Endodermal cell (in vitro differentiated cells): ENCODE results near the gene PIP5K1B. TPM values are rescaled to one million over a fixed set of nuclear protein-coding genes. Genes with fewer than 3 reads are reported as not detected.

Experiments
- DNase-seq: peaks from one replicate; pipeline ENCODE4 v3.0.0-alpha.2; 2017
- H3K27ac ChIP-seq: 2 replicates; pipeline ENCODE4 v1.5.1; 2013; ENCODE audit warnings: mild to moderate bottlenecking, low read depth, low read length, moderate library complexity
- H3K27me3 ChIP-seq: 2 replicates; pipeline ENCODE4 v1.6.1; 2013; ENCODE audit warnings: mild to moderate bottlenecking, low read length, moderate library complexity; ENCODE audit not compliant: insufficient read depth, control insufficient read depth, poor library complexity, severe bottlenecking
- H3K36me3 ChIP-seq: 2 replicates; pipeline ENCODE4 v1.7.0; 2013; ENCODE audit warnings: mild to moderate bottlenecking, low read length, moderate library complexity; ENCODE audit not compliant: control insufficient read depth, insufficient read depth
- H3K4me1 ChIP-seq: one replicate; pipeline ENCODE4 v1.7.0; 2013; ENCODE audit warnings: low read length; ENCODE audit not compliant: control insufficient read depth, insufficient read depth
- H3K4me3 ChIP-seq: 2 replicates; pipeline ENCODE4 v1.5.1; 2013; ENCODE audit warnings: mild to moderate bottlenecking, low read length, moderate library complexity
- H3K9ac ChIP-seq: 2 replicates; pipeline ENCODE4 v1.6.1; 2013; ENCODE audit warnings: mild to moderate bottlenecking, low read length, moderate library complexity; ENCODE audit not compliant: poor library complexity, severe bottlenecking; ENCODE audit errors: extremely low read depth
- H3K9me3 ChIP-seq: 2 replicates; pipeline ENCODE4 v1.6.1; 2013; ENCODE audit warnings: mild to moderate bottlenecking, low read length, moderate library complexity; ENCODE audit not compliant: control insufficient read depth
- H3K27ac Mint-ChIP-seq: 2 replicates; pipeline ENCODE4 v1.8.0; 2020; ENCODE audit warnings: mixed read lengths
- H3K27me3 Mint-ChIP-seq: 2 replicates; pipeline ENCODE4 v1.8.0; 2021; ENCODE audit warnings: mild to moderate bottlenecking, mixed read lengths; ENCODE audit not compliant: insufficient read depth
- H3K36me3 Mint-ChIP-seq: 2 replicates; pipeline ENCODE4 v1.8.0; 2020; ENCODE audit warnings: low read depth, mixed read lengths
- H3K4me1 Mint-ChIP-seq: 2 replicates; pipeline ENCODE4 v1.8.0; 2020; ENCODE audit warnings: mixed read lengths
- H3K4me3 Mint-ChIP-seq: 2 replicates; pipeline ENCODE4 v1.8.0; 2020; ENCODE audit warnings: mild to moderate bottlenecking, moderate library complexity, mixed read lengths
- H3K9me3 Mint-ChIP-seq: 2 replicates; pipeline ENCODE4 v1.8.0; 2020; ENCODE audit warnings: mild to moderate bottlenecking, mixed read lengths
- WGBS, 2 experiments: methylation state at CpG; one replicate each; pipeline versions ENCODE4 v1.1.5 to v1.1.7; 2013; ENCODE audit warnings: missing lambda C conversion rate in 2 of 2, mixed read lengths in 1 of 2; ENCODE audit not compliant: insufficient coverage in 1 of 2, insufficient read length in 1 of 2; 5-methylcytosine and 5-hydroxymethylcytosine counted together
- total RNA-seq, 2 donors: library from RNA; stranded (reverse); fragmentation: NEBNext Ultra II Directional in 1 of 2; extraction: Animal tissue kit (Norgen Biotek cat#: 25700) in 1 of 2; gene quantifications; 2 replicates in 1 of 2; 3 replicates in 1 of 2; pipeline ENCODE4 v1.2.1, GENCODE V29; 2021
- TF ChIP-seq, protein P1 (sequence below): fragments of 200-600 bp; sonication (generic); conservative IDR thresholded peaks from 2 replicates; pipeline ENCODE4 v1.5.0; 2021; ENCODE audit warnings: antibody characterized with exemption, mild to moderate bottlenecking

The PIP5K1B gene
- total RNA-seq, 2 donors from 2014 or later: 8.5 to 10.2 TPM

DNA sequence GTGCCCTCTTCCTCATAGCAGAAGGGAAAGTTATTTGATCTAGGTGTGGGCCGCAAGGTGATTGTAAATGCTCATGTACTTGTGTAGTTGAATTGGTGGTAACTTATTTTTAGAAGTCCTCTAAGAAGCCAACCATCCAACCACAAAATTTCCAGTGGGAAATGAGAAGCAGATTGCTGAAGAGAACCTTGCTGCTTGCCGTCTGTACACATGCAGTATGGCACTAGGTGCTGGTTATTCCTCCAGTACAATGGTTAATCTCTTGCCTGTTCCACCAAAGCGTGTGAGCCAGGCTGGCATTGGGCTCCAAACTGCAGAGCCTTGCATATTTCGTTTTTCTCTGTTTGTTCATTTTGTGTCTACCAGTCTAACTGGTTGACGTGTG lies 28.0 kb downstream of the PIP5K1B start:
- no peak overlapping the region for H3K4me3 ChIP-seq
- Mint-ChIP-seq H3K4me3 (no peak overlapping the region), H3K27ac (no peak overlapping the region), H3K36me3 (no peaks in the 10 kb centered on the region), H3K27me3 (peaks cover under 1% of the 10 kb centered on the region), H3K4me1 (peaks cover 37% of the 10 kb centered on the region), H3K9me3 (no peaks in the 10 kb centered on the region)
- no peak overlapping the region for H3K9ac ChIP-seq
- no peaks in the 10 kb centered on the region for H3K9me3 ChIP-seq
- H3K36me3 ChIP-seq: no peaks in the 10 kb centered on the region
- no peak overlapping the region for H3K27ac ChIP-seq
- H3K27me3 ChIP-seq: no peaks in the 10 kb centered on the region
- DNase-seq: no peak
- peaks cover 9% of the 10 kb centered on the region for H3K4me1 ChIP-seq
- 83 to 95% methylated on average over 3 to 5 of the region's 5 CpGs for WGBS, 2 experiments
- TF ChIP-seq, protein P1, sequence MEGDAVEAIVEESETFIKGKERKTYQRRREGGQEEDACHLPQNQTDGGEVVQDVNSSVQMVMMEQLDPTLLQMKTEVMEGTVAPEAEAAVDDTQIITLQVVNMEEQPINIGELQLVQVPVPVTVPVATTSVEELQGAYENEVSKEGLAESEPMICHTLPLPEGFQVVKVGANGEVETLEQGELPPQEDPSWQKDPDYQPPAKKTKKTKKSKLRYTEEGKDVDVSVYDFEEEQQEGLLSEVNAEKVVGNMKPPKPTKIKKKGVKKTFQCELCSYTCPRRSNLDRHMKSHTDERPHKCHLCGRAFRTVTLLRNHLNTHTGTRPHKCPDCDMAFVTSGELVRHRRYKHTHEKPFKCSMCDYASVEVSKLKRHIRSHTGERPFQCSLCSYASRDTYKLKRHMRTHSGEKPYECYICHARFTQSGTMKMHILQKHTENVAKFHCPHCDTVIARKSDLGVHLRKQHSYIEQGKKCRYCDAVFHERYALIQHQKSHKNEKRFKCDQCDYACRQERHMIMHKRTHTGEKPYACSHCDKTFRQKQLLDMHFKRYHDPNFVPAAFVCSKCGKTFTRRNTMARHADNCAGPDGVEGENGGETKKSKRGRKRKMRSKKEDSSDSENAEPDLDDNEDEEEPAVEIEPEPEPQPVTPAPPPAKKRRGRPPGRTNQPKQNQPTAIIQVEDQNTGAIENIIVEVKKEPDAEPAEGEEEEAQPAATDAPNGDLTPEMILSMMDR: no peak

DNA sequence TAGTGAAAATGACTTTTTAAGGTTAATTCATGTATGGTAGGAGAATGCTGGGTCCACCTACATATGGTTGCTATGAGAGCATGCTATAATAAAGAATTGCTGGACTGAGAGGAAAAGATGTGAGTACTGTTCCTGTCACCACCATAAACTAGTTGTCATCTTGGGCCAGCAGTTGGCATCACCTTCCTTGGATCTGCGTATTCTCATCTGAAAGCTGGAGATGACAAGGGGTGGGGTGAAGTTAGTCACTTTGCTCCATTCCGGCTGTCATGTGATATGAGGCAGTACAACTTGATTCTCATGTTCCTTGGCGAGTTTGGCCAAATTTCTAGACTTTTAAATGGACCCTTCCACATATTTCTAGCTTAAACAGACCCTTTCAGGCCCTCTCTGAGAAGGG lies 33.3 kb downstream of the PIP5K1B start:
- no peaks in the 10 kb centered on the region for H3K9me3 Mint-ChIP-seq
- Histone ChIP-seq H3K27me3 (no peaks in the 10 kb centered on the region), H3K9ac (no peak overlapping the region), H3K4me1 (peaks cover 11% of the 10 kb centered on the region), H3K36me3 (peaks cover 6% of the 10 kb centered on the region), H3K27ac (no peak overlapping the region), H3K4me3 (no peak overlapping the region), H3K9me3 (no peaks in the 10 kb centered on the region)
- H3K4me3 Mint-ChIP-seq: no peak overlapping the region
- WGBS, 2 experiments: 94 to 100% methylated on average over 3 of the region's 3 CpGs
- TF ChIP-seq, protein P1: no peak
- no peaks in the 10 kb centered on the region for H3K27me3 Mint-ChIP-seq
- H3K27ac Mint-ChIP-seq: no peak overlapping the region
- DNase-seq: no peak
- H3K4me1 Mint-ChIP-seq: peaks cover 25% of the 10 kb centered on the region
- no peaks in the 10 kb centered on the region for H3K36me3 Mint-ChIP-seq

DNA sequence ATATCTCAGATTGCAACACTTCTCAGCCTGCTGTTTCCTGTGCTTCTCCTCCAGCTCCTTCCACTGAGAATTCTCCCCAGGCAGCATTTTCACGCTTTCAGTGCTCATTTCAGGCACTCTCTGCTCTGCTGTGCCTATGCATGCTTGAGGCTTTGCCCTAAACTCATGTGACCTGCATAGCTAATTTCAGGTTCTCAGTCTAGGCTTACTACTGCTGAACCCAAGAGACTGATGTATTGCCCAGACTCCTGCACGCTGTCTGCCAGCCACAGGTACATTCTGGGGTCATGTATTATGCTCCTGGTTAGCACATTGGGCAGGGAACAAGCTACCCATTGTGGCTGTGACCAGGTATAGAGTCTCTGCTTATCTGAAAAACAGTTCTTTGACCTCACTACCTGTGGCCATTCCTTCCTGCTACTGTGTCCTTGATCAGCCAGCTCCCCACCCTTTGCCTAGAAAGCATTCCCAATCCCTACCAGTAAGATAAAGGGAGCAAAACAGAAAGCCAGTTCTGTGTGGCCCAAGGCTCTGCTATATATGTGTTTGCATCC lies 34.7 kb downstream of the PIP5K1B start:
- Histone ChIP-seq H3K27me3 (no peaks in the 10 kb centered on the region), H3K27ac (no peak overlapping the region), H3K9me3 (no peaks in the 10 kb centered on the region), H3K4me3 (no peak overlapping the region), H3K4me1 (peaks cover 11% of the 10 kb centered on the region), H3K9ac (no peak overlapping the region), H3K36me3 (peaks cover 15% of the 10 kb centered on the region)
- Mint-ChIP-seq H3K27ac (no peak overlapping the region), H3K9me3 (no peaks in the 10 kb centered on the region), H3K27me3 (no peaks in the 10 kb centered on the region), H3K4me1 (peaks cover 29% of the 10 kb centered on the region), H3K36me3 (no peaks in the 10 kb centered on the region), H3K4me3 (no peak overlapping the region)
- TF ChIP-seq, protein P1: no peak
- DNase-seq: peak; percentile 65
- 73 to 81% methylated on average over 2 of the region's 2 CpGs for WGBS, 2 experiments
